ENCODE data around the gene ANG.

DNA sequence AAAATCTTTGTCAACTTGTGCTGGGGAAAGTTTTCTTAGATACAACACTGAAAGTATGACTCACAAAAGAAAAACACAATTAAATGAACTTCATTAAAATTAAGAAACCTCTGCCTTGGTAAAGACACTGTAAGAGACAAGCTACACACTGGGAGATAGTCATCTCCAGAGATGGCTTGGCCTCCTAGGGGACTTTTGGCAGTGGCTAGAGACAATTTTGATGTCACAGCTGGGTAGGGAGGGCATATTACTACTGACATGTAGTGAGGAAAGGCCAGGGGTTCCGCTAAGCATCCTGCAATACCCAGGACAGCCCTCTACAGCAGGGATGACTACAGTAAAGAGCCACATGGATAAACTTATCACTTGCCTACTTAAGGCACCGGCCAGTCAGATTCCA lies 12.9 kb upstream of the ANG start:
- TF ChIP-seq, protein P1, sequence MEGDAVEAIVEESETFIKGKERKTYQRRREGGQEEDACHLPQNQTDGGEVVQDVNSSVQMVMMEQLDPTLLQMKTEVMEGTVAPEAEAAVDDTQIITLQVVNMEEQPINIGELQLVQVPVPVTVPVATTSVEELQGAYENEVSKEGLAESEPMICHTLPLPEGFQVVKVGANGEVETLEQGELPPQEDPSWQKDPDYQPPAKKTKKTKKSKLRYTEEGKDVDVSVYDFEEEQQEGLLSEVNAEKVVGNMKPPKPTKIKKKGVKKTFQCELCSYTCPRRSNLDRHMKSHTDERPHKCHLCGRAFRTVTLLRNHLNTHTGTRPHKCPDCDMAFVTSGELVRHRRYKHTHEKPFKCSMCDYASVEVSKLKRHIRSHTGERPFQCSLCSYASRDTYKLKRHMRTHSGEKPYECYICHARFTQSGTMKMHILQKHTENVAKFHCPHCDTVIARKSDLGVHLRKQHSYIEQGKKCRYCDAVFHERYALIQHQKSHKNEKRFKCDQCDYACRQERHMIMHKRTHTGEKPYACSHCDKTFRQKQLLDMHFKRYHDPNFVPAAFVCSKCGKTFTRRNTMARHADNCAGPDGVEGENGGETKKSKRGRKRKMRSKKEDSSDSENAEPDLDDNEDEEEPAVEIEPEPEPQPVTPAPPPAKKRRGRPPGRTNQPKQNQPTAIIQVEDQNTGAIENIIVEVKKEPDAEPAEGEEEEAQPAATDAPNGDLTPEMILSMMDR (IDR thresholded peaks at IDR 0.05; ENCODE audit: insufficient read depth, low read depth, low read length): no peak
- no peak for TF ChIP-seq EZH2 (IDR thresholded peaks at IDR 0.05; ENCODE audit: insufficient read depth, low read length)
